B cell (primary cell): ENCODE measurements around the gene NOXO1. TPM values are rescaled to one million over a fixed set of nuclear protein-coding genes. Genes with fewer than 3 reads are reported as not detected.
A peak's percentile ranks its signal among the peaks of the same experiment; 100 is the strongest.

Experiments
- ATAC-seq: fragments of 200-7000 bp; cut with Tn5 transposase; one replicate; pipeline ENCODE4 v1.10.0; 2021; ENCODE audit warnings: low read depth, mild to moderate bottlenecking, moderate number of reproducible peaks, moderate library complexity
- CTCF ChIA-PET: fragments of 350-600 bp; sonication (Branson Sonifier 250); formaldehyde crosslinking; loops from one replicate; lab custom pipeline; 2021; ENCODE audit warnings: antibody characterized with exemption, inconsistent platforms; lab: Charles Lee
- POLR2A ChIA-PET: fragments of 350-600 bp; sonication (Branson Sonifier 250); formaldehyde crosslinking; loops from one replicate; lab custom pipeline; 2021; ENCODE audit warnings: antibody characterized with exemption; lab: Charles Lee
- DNase-seq: peaks from one replicate; pipeline ENCODE4 v3.0.0; 2013
- H2AFZ ChIP-seq: 2 replicates; pipeline ENCODE4 v1.6.1; 2012; ENCODE audit warnings: mild to moderate bottlenecking, low read depth, low read length; ENCODE audit not compliant: insufficient read depth, poor library complexity, severe bottlenecking
- H3K27ac ChIP-seq, 2 donors: 1 replicate in 1 of 2; 2 replicates in 1 of 2; pipeline ENCODE4 v1.5.1; 2012 to 2013; ENCODE audit warnings: low read length in 2 of 2, mild to moderate bottlenecking in 2 of 2, moderate library complexity in 1 of 2
- H3K27me3 ChIP-seq, 4 experiments: fragments of 200-600 bp in 1 of 4; sonication (generic) in 1 of 4; replicated peaks in 1 of 4; 1 replicate in 2 of 4; 2 replicates in 2 of 4; pipeline versions ENCODE4 v1.6.1 to v1.7.0; 2013 to 2016; ENCODE audit warnings: low read length in 3 of 4, mild to moderate bottlenecking in 2 of 4, mixed read lengths in 1 of 4, moderate library complexity in 1 of 4; ENCODE audit not compliant: insufficient read depth in 4 of 4, control insufficient read depth in 3 of 4; ENCODE audit errors: control extremely low read depth in 1 of 4
- H3K36me3 ChIP-seq, 2 experiments: replicated peaks in 1 of 2; 1 replicate in 1 of 2; 2 replicates in 1 of 2; pipeline versions ENCODE4 v1.6.1 to v1.7.1; 2013; ENCODE audit warnings: low read length in 1 of 2; ENCODE audit not compliant: insufficient read depth in 2 of 2, control insufficient read depth in 1 of 2; ENCODE audit errors: control extremely low read depth in 1 of 2, extremely low read depth in 1 of 2
- H3K4me1 ChIP-seq, 2 donors: fragments of 200-600 bp in 1 of 2; sonication (generic) in 1 of 2; 1 replicate in 1 of 2; 2 replicates in 1 of 2; pipeline versions ENCODE4 v1.5.1 to v1.6.1; 2013 to 2017; ENCODE audit warnings: low read length in 2 of 2; ENCODE audit not compliant: control insufficient read depth in 2 of 2, insufficient read depth in 2 of 2
- H3K4me2 ChIP-seq: replicated peaks from 2 replicates; pipeline ENCODE3; 2012; ENCODE audit warnings: mild to moderate bottlenecking, low read depth, low read length; ENCODE audit not compliant: poor library complexity, severe bottlenecking
- H3K4me3 ChIP-seq, 5 experiments: fragments of 200-600 bp in 1 of 5; sonication (generic) in 1 of 5; 1 replicate in 3 of 5; 2 replicates in 2 of 5; pipeline versions ENCODE4 v1.5.1 to v1.7.0; 2011 to 2016; ENCODE audit warnings: low read length in 4 of 5, mild to moderate bottlenecking in 4 of 5, low read depth in 2 of 5, control low read depth in 1 of 5, moderate library complexity in 1 of 5; ENCODE audit not compliant: insufficient read depth in 1 of 5; ENCODE audit errors: control extremely low read depth in 1 of 5, extremely low read depth in 1 of 5
- H3K79me2 ChIP-seq: fragments of 200-600 bp; sonication (generic); one replicate; pipeline ENCODE4 v1.6.0; 2016; ENCODE audit warnings: low read length; ENCODE audit not compliant: control insufficient read depth, insufficient read depth
- H3K9ac ChIP-seq: fragments of 200-600 bp; sonication (generic); 2 replicates; pipeline ENCODE4 v1.6.1; 2017; ENCODE audit warnings: mild to moderate bottlenecking, low read length, moderate library complexity
- H3K9me3 ChIP-seq, 3 donors: one replicate each; pipeline versions ENCODE4 v1.6.1 to v1.7.1; 2013; ENCODE audit warnings: low read length in 2 of 3; ENCODE audit not compliant: control insufficient read depth in 2 of 3, insufficient read depth in 1 of 3; ENCODE audit errors: control extremely low read depth in 1 of 3
- H4K20me1 ChIP-seq: 2 replicates; pipeline ENCODE4 v1.6.0; 2012; ENCODE audit warnings: mild to moderate bottlenecking, low read length; ENCODE audit not compliant: insufficient read depth, control insufficient read depth, poor library complexity, severe bottlenecking
- H3K27ac Mint-ChIP-seq: one replicate; pipeline ENCODE4 v1.8.0; 2021; ENCODE audit warnings: mixed read lengths
- H3K27me3 Mint-ChIP-seq: one replicate; pipeline ENCODE4 v1.8.0; 2021; ENCODE audit warnings: mixed read lengths
- H3K4me1 Mint-ChIP-seq: one replicate; pipeline ENCODE4 v1.8.0; 2021; ENCODE audit warnings: mixed read lengths
- H3K4me3 Mint-ChIP-seq: one replicate; pipeline ENCODE4 v1.8.0; 2021; ENCODE audit warnings: mixed read lengths
- H3K9me3 Mint-ChIP-seq: one replicate; pipeline ENCODE4 v1.8.0; 2022; ENCODE audit warnings: mixed read lengths; ENCODE audit not compliant: insufficient read depth
- EZH2 ChIP-seq: IDR thresholded peaks from 2 replicates; pipeline ENCODE4 v1.6.1; 2012; ENCODE audit warnings: borderline replicate concordance, low read depth, mild to moderate bottlenecking, moderate library complexity, low read length; ENCODE audit not compliant: insufficient read depth, poor library complexity, severe bottlenecking
- WGBS: methylation state at CpG from one replicate; pipeline ENCODE4 v1.1.5; 2013; ENCODE audit warnings: missing lambda C conversion rate; ENCODE audit not compliant: insufficient coverage; 5-methylcytosine and 5-hydroxymethylcytosine counted together
- intact Hi-C: fragments of 100-400 bp; cut with micrococcal nuclease; formaldehyde crosslinking; loops from one replicate; pipeline ENCODE4 v1.10.0; 2022
- polyA plus RNA-seq: library from polyadenylated mRNA; depleted of rRNA; stranded (reverse); fragments of >200 nt; gene quantifications from 2 replicates; pipeline ENCODE4 v1.2.3, GENCODE V29; 2012
- total RNA-seq, 2 donors: library from RNA; stranded (reverse); fragments of 120-200 nt in 1 of 2; gene quantifications; 1 replicate in 1 of 2; 2 replicates in 1 of 2; pipeline versions ENCODE4 v1.2.3 to v1.2.4, GENCODE V29; 2013 to 2022
- TF ChIP-seq, protein P1 (sequence below): fragments of 200-600 bp; IDR thresholded peaks from one replicate; pipeline ENCODE4 v1.8.0; 2022; ENCODE audit warnings: antibody characterized with exemption, mild to moderate bottlenecking

The NOXO1 gene
- total and polyA plus RNA-seq, 2 donors (not counting 1 experiment from before 2014, with no cell fraction given) = 0.30 to 0.74 TPM

DNA sequence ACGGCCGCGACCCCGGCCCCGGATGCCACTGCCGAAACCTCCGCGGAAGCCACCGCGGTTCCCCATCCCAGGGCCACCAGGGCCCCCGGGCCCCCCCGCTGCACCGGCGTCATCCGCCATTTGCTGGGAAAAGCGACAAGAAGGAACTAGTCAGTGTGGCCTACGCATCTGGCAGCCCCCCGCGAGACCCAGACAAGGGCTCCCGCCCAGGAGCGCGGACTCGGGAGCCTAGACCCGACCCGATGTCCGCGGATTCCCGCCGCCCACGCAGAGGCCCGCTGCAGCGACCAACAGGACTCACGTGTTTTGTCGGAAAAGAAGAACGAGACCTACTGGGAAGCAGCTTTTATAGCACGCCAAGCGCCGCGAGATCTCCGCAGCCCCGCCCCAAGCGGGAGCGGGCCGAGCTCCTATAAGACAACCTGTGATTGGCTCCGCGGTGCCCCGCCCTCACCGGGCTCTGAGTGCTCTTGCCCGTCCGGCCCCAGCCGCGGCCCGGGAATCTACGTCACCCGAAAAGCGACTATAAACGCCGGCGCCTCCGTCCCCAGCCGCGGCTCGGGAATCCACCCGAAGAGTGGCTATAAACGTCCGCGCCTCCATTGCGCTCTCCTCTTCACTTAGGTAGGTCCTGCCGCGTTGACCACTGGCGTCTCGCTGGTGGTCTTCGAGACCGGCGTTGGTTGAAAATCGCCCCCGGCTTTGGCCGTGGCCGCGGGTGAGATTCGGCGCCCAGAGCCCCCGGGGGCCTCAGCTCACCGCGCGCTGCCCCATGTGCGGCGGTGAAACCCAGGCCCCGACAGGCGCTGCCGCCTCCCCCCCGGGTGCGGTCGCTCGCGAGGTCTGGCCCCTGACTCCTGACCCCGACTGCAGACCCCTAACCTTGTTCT is 16.5 kb downstream of the NOXO1 start, which contains the start of gene RPS2:
TSS of gene RPS2 (minus strand) at position 321 of the 890 bp plus-strand sequence. CDS start at position 120, 201 bp downstream.
- peak within 1 kb of the TSS; percentile 50 for H2AFZ ChIP-seq
- Mint-ChIP-seq H3K4me1 (peaks cover 42% of the 10 kb centered on the region), H3K9me3 (no peaks in the 10 kb centered on the region), H3K27me3 (no peaks in the 10 kb centered on the region), H3K27ac (peak within 1 kb of the TSS; percentile 97), H3K4me3 (peak within 1 kb of the TSS; percentile 94)
- POLR2A ChIA-PET = interaction anchor here (0.5 to 2.9 kb wide), 16 partner anchors 9 to 918 kb away, joined by 3 to 36 read pairs (median 4); partner anchors contain the start of genes FLYWCH2, GFER, MSRB1 and NUBP2
- H3K4me1 ChIP-seq = peaks cover 26 to 49% of the 10 kb centered on the region in 2 donors
- H3K9me3 ChIP-seq = no peaks in the 10 kb centered on the region
- H3K36me3 ChIP-seq = peaks cover 0 to 29% of the 10 kb centered on the region in 2 experiments
- H4K20me1 ChIP-seq = peaks cover 23% of the 10 kb centered on the region
- H3K9ac ChIP-seq = peak within 1 kb of the TSS; percentile 98
- TF ChIP-seq EZH2 = no peak
- TF ChIP-seq, protein P1, sequence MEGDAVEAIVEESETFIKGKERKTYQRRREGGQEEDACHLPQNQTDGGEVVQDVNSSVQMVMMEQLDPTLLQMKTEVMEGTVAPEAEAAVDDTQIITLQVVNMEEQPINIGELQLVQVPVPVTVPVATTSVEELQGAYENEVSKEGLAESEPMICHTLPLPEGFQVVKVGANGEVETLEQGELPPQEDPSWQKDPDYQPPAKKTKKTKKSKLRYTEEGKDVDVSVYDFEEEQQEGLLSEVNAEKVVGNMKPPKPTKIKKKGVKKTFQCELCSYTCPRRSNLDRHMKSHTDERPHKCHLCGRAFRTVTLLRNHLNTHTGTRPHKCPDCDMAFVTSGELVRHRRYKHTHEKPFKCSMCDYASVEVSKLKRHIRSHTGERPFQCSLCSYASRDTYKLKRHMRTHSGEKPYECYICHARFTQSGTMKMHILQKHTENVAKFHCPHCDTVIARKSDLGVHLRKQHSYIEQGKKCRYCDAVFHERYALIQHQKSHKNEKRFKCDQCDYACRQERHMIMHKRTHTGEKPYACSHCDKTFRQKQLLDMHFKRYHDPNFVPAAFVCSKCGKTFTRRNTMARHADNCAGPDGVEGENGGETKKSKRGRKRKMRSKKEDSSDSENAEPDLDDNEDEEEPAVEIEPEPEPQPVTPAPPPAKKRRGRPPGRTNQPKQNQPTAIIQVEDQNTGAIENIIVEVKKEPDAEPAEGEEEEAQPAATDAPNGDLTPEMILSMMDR = no peak
- peaks cover 27% of the 10 kb centered on the region for H3K79me2 ChIP-seq
- intact Hi-C loops = loop anchor here (1.0 to 2.0 kb wide), 5 partner anchors 8 to 190 kb away; partner anchors contain the start of genes TBL3, TRAF7 and ZNF598
- peak; percentile 93 for ATAC-seq
- H3K27me3 ChIP-seq = no peaks in the 10 kb centered on the region
- peak within 1 kb of the TSS; percentile 60 to 94 (median 76) for H3K4me3 ChIP-seq
- H3K27ac ChIP-seq = peak within 1 kb of the TSS; percentile 83 to 100
- peak; percentile 99 for DNase-seq
- CTCF ChIA-PET = interaction anchor here (0.7 to 2.0 kb wide), 6 partner anchors 19 to 191 kb away, joined by 3 to 6 read pairs (median 3); partner anchors contain the start of genes GFER, MSRB1 and SYNGR3
- H3K4me2 ChIP-seq = peak within 1 kb of the TSS; percentile 90
- under 1% methylated on average over 95 of the region's 97 CpGs for WGBS
